ENCODE data around the gene WDR45B.

DNA sequence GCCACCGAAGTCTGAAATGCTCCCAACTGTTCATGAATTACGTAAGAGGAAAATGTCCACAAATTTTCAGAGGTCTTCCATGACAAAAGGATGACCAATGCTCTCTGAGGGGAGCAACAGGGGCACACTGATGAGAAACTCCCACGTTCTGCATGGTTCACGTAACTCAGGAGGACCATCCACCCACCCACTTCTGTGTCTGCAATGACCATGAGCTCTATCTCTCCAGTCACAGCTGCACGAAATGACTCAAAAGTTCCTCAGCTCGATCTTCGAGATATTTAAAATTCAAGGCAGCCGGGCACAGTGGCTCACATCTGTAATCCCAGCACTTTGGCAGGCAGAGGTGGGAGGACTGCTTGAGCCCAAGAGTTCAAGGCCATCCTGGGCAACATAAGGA lies 15.8 kb downstream of the WDR45B start:
- TF ChIP-seq, protein P1, sequence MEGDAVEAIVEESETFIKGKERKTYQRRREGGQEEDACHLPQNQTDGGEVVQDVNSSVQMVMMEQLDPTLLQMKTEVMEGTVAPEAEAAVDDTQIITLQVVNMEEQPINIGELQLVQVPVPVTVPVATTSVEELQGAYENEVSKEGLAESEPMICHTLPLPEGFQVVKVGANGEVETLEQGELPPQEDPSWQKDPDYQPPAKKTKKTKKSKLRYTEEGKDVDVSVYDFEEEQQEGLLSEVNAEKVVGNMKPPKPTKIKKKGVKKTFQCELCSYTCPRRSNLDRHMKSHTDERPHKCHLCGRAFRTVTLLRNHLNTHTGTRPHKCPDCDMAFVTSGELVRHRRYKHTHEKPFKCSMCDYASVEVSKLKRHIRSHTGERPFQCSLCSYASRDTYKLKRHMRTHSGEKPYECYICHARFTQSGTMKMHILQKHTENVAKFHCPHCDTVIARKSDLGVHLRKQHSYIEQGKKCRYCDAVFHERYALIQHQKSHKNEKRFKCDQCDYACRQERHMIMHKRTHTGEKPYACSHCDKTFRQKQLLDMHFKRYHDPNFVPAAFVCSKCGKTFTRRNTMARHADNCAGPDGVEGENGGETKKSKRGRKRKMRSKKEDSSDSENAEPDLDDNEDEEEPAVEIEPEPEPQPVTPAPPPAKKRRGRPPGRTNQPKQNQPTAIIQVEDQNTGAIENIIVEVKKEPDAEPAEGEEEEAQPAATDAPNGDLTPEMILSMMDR (IDR thresholded peaks at IDR 0.05) = no peak
- TF ChIP-seq, protein P2, sequence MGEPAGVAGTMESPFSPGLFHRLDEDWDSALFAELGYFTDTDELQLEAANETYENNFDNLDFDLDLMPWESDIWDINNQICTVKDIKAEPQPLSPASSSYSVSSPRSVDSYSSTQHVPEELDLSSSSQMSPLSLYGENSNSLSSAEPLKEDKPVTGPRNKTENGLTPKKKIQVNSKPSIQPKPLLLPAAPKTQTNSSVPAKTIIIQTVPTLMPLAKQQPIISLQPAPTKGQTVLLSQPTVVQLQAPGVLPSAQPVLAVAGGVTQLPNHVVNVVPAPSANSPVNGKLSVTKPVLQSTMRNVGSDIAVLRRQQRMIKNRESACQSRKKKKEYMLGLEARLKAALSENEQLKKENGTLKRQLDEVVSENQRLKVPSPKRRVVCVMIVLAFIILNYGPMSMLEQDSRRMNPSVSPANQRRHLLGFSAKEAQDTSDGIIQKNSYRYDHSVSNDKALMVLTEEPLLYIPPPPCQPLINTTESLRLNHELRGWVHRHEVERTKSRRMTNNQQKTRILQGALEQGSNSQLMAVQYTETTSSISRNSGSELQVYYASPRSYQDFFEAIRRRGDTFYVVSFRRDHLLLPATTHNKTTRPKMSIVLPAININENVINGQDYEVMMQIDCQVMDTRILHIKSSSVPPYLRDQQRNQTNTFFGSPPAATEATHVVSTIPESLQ (CRISPR knock-in tag; IDR thresholded peaks at IDR 0.05) = no peak
- TF ChIP-seq MAX (CRISPR knock-in tag; IDR thresholded peaks at IDR 0.05) (no peak), KAT7 (CRISPR knock-in tag; IDR thresholded peaks at IDR 0.05; ENCODE audit: borderline replicate concordance) (no peak), E2F5 (CRISPR knock-in tag; IDR thresholded peaks at IDR 0.05) (no peak), ZNF121 (CRISPR knock-in tag; IDR thresholded peaks at IDR 0.05) (no peak), IRF1 (CRISPR knock-in tag; IDR thresholded peaks at IDR 0.05) (no peak), STAT6 (CRISPR knock-in tag; conservative IDR thresholded peaks at IDR 0.05; ENCODE audit: low read depth) (no peak), ATF2 (CRISPR knock-in tag; IDR thresholded peaks at IDR 0.05; ENCODE audit: borderline replicate concordance, low read depth) (no peak), JUN (CRISPR knock-in tag; IDR thresholded peaks at IDR 0.05) (no peak), FOXJ3 (CRISPR knock-in tag; IDR thresholded peaks at IDR 0.05; ENCODE audit: borderline replicate concordance) (no peak), GABPB1 (CRISPR knock-in tag; IDR thresholded peaks at IDR 0.05) (no peak)
- TF ChIP-seq, protein P3, sequence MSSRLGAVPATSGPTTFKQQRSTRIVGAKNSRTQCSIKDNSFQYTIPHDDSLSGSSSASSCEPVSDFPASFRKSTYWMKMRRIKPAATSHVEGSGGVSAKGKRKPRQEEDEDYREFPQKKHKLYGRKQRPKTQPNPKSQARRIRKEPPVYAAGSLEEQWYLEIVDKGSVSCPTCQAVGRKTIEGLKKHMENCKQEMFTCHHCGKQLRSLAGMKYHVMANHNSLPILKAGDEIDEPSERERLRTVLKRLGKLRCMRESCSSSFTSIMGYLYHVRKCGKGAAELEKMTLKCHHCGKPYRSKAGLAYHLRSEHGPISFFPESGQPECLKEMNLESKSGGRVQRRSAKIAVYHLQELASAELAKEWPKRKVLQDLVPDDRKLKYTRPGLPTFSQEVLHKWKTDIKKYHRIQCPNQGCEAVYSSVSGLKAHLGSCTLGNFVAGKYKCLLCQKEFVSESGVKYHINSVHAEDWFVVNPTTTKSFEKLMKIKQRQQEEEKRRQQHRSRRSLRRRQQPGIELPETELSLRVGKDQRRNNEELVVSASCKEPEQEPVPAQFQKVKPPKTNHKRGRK (CRISPR knock-in tag; IDR thresholded peaks at IDR 0.05; ENCODE audit: borderline replicate concordance) = no peak
- TF ChIP-seq, protein P4, sequence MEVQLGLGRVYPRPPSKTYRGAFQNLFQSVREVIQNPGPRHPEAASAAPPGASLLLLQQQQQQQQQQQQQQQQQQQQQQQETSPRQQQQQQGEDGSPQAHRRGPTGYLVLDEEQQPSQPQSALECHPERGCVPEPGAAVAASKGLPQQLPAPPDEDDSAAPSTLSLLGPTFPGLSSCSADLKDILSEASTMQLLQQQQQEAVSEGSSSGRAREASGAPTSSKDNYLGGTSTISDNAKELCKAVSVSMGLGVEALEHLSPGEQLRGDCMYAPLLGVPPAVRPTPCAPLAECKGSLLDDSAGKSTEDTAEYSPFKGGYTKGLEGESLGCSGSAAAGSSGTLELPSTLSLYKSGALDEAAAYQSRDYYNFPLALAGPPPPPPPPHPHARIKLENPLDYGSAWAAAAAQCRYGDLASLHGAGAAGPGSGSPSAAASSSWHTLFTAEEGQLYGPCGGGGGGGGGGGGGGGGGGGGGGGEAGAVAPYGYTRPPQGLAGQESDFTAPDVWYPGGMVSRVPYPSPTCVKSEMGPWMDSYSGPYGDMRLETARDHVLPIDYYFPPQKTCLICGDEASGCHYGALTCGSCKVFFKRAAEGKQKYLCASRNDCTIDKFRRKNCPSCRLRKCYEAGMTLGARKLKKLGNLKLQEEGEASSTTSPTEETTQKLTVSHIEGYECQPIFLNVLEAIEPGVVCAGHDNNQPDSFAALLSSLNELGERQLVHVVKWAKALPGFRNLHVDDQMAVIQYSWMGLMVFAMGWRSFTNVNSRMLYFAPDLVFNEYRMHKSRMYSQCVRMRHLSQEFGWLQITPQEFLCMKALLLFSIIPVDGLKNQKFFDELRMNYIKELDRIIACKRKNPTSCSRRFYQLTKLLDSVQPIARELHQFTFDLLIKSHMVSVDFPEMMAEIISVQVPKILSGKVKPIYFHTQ (CRISPR knock-in tag; IDR thresholded peaks at IDR 0.05) = no peak
